Peyer's patch (tissue), 4 donors: ENCODE results near the gene BAIAP2. TPM values are rescaled to one million over a fixed set of nuclear protein-coding genes. Genes with fewer than 3 reads are reported as not detected.

Source experiments
- DNase-seq, 3 donors: peaks; one replicate each; pipeline ENCODE4 v3.0.0-alpha.2; 2017 to 2019
- H3K27ac ChIP-seq, 4 donors: fragments of 200-600 bp; sonication (generic); one replicate each; pipeline ENCODE4 v1.5.1; 2016 to 2019
- H3K27me3 ChIP-seq, 2 donors: fragments of 200-600 bp; sonication (generic); one replicate each; pipeline ENCODE4 v1.5.1; 2019
- H3K36me3 ChIP-seq, 3 donors: fragments of 200-600 bp; sonication (generic); one replicate each; pipeline ENCODE4 v1.5.1; 2016 to 2019
- H3K4me1 ChIP-seq, 4 donors: fragments of 200-600 bp; sonication (generic); one replicate each; pipeline ENCODE4 v1.5.1; 2016 to 2019
- H3K4me3 ChIP-seq, 4 donors: fragments of 200-600 bp; sonication (generic); 1 replicate in 3 of 4; 2 replicates in 1 of 4; pipeline ENCODE4 v1.5.1; 2016 to 2019; ENCODE audit warnings: mild to moderate bottlenecking in 1 of 4
- H3K9me3 ChIP-seq, 4 donors: fragments of 200-600 bp; sonication (generic); one replicate each; pipeline ENCODE4 v1.5.1; 2016 to 2019; ENCODE audit warnings: mild to moderate bottlenecking in 1 of 4
- CTCF ChIP-seq, 6 experiments: fragments of 450-650 bp in 4 of 6; fragments of 200-600 bp in 2 of 6; sonication (generic) in 1 of 6; IDR thresholded peaks; one replicate each; pipeline ENCODE4 v1.5.1; 2017 to 2019; ENCODE audit warnings: antibody characterized with exemption in 6 of 6, mild to moderate bottlenecking in 3 of 6, moderate library complexity in 1 of 6
- POLR2A ChIP-seq, 2 donors: fragments of 450-650 bp; IDR thresholded peaks; one replicate each; pipeline ENCODE4 v1.5.1; 2017; ENCODE audit warnings: antibody characterized with exemption in 2 of 2, mild to moderate bottlenecking in 2 of 2, moderate library complexity in 2 of 2
- total RNA-seq, 4 donors: library from RNA; depleted of rRNA; stranded (reverse); fragments of >200 nt; gene quantifications; one replicate each; pipeline ENCODE4 v1.1.0, GENCODE V29; 2016

BAIAP2 gene
- total RNA-seq, 4 donors from 2014 or later = 10.2 to 61.9 (median 17.6) TPM

- Histone ChIP-seq H3K36me3 (no peaks in the 10 kb centered on the region), H3K9me3 (no peaks in the 10 kb centered on the region), H3K27me3 (no peaks in the 10 kb centered on the region), H3K4me3 (no peak overlapping the region), H3K27ac (no peak overlapping the region), H3K4me1 (peaks cover 0 to 18% (median 2%) of the 10 kb centered on the region in 4 donors)
- TF ChIP-seq CTCF (IDR thresholded peaks at IDR 0.05) = no peak
- no peak for DNase-seq
These were observed 102.3 kb downstream of the BAIAP2 start for GRCh38 chr17:81137248-81137647.

GRCh38 chr17:81138083-81138482 is 103.1 kb downstream of the BAIAP2 start:
- Histone ChIP-seq H3K4me3 (no peak overlapping the region), H3K36me3 (no peaks in the 10 kb centered on the region), H3K27me3 (no peaks in the 10 kb centered on the region), H3K27ac (no peak overlapping the region), H3K9me3 (no peaks in the 10 kb centered on the region), H3K4me1 (peaks cover 0 to 21% (median 0%) of the 10 kb centered on the region in 4 donors)
- TF ChIP-seq POLR2A (IDR thresholded peaks at IDR 0.05) (no peak), CTCF (IDR thresholded peaks at IDR 0.05) (no peak)
- DNase-seq = no peak

- H3K4me3 ChIP-seq = no peak overlapping the region
- no peaks in the 10 kb centered on the region for H3K9me3 ChIP-seq
- TF ChIP-seq CTCF (IDR thresholded peaks at IDR 0.05) = no peak
- TF ChIP-seq POLR2A (IDR thresholded peaks at IDR 0.05) = no peak
- H3K36me3 ChIP-seq = no peaks in the 10 kb centered on the region
- peaks cover 0 to 19% (median 0%) of the 10 kb centered on the region in 4 donors for H3K4me1 ChIP-seq
- no peak for DNase-seq
- H3K27me3 ChIP-seq = no peaks in the 10 kb centered on the region
- no peak overlapping the region for H3K27ac ChIP-seq
These were observed 103.5 kb downstream of the BAIAP2 start for GRCh38 chr17:81138500-81138899.

GRCh38 chr17:81139428-81139827 is 104.5 kb downstream of the BAIAP2 start:
- H3K4me3 ChIP-seq = no peak overlapping the region
- H3K9me3 ChIP-seq = no peaks in the 10 kb centered on the region
- no peak for TF ChIP-seq CTCF (IDR thresholded peaks at IDR 0.05)
- TF ChIP-seq POLR2A (IDR thresholded peaks at IDR 0.05) = no peak
- no peak overlapping the region for H3K27ac ChIP-seq
- no peaks in the 10 kb centered on the region for H3K27me3 ChIP-seq
- H3K36me3 ChIP-seq = no peaks in the 10 kb centered on the region
- H3K4me1 ChIP-seq = peaks cover 0 to 13% (median 0%) of the 10 kb centered on the region in 4 donors
- DNase-seq = no peak

- no peak for DNase-seq
- Histone ChIP-seq H3K27ac (no peak overlapping the region), H3K4me3 (no peak overlapping the region), H3K27me3 (no peaks in the 10 kb centered on the region), H3K9me3 (no peaks in the 10 kb centered on the region), H3K4me1 (peaks cover 0 to 13% (median 0%) of the 10 kb centered on the region in 4 donors), H3K36me3 (no peaks in the 10 kb centered on the region)
- no peak for TF ChIP-seq POLR2A (IDR thresholded peaks at IDR 0.05)
- no peak for TF ChIP-seq CTCF (IDR thresholded peaks at IDR 0.05)
These were observed 105.1 kb downstream of the BAIAP2 start for GRCh38 chr17:81140018-81140417.

- Histone ChIP-seq H3K4me3 (no peak overlapping the region), H3K36me3 (no peaks in the 10 kb centered on the region), H3K9me3 (no peaks in the 10 kb centered on the region), H3K27ac (no peak overlapping the region), H3K27me3 (no peaks in the 10 kb centered on the region), H3K4me1 (peaks cover 0 to 13% (median 0%) of the 10 kb centered on the region in 4 donors)
- no peak for DNase-seq
- TF ChIP-seq POLR2A (IDR thresholded peaks at IDR 0.05) (no peak), CTCF (IDR thresholded peaks at IDR 0.05) (no peak)
These were observed 105.7 kb downstream of the BAIAP2 start for GRCh38 chr17:81140695-81141094.
